GM12878 (cell line): ENCODE data around the gene CR1. TPM values are rescaled to one million over a fixed set of nuclear protein-coding genes. Genes with fewer than 3 reads are reported as not detected.

Experiments
- ATAC-seq: fragments of 200-7000 bp; cut with Tn5 transposase; 3 replicates; pipeline ENCODE4 v1.9.1; 2020; ENCODE audit warnings: mild to moderate bottlenecking, moderate library complexity
- BruUV-seq: library from RNA; stranded (reverse); fragments of 400-500 nt; replicated peaks from 2 replicates; lab custom pipeline; 2021; lab: Mats Ljungman, UMichigan
- CTCF ChIA-PET: fragments of 300-600 bp; sonication (Branson Sonifier 250); formaldehyde crosslinking; extraction: SDS; loops from one replicate; lab custom pipeline; 2021; ENCODE audit warnings: inconsistent platforms; lab: Yijun Ruan, JAX
- POLR2A ChIA-PET: fragments of 350-600 bp; formaldehyde crosslinking; extraction: SDS; loops from one replicate; lab custom pipeline; 2021; ENCODE audit warnings: inconsistent platforms; lab: Charles Lee
- RAD21 ChIA-PET: fragments of 300-600 bp; sonication (Branson Sonifier 250); formaldehyde crosslinking; loops from one replicate; lab custom pipeline; 2023; ENCODE audit warnings: antibody characterized with exemption; ENCODE audit not compliant: unreplicated experiment; lab: Charles Lee
- SMC1A ChIA-PET: fragments of 300-600 bp; sonication (Branson Sonifier 250); formaldehyde crosslinking; loops from one replicate; lab custom pipeline; 2023; ENCODE audit not compliant: unreplicated experiment, uncharacterized antibody; lab: Charles Lee
- DNase-seq: peaks from one replicate; pipeline ENCODE4 v3.0.0-alpha.2; 2011; ENCODE audit warnings: low read depth, low spot score
- FAIRE-seq: peaks from 3 replicates; lab custom pipeline; 2011; peaks lifted over from hg19 to GRCh38; lab: Jason Lieb, UNC
- H2AFZ ChIP-seq: 2 replicates; pipeline ENCODE4 v1.6.0; 2011; ENCODE audit warnings: low read depth, low read length, control low read depth; ENCODE audit not compliant: control insufficient read depth
- H3K27ac ChIP-seq: 2 replicates; pipeline ENCODE4 v1.5.1; 2011; ENCODE audit warnings: control low read depth; ENCODE audit not compliant: control insufficient read depth, insufficient read depth
- H3K27me3 ChIP-seq, 2 experiments: replicated peaks in 1 of 2; 2 replicates each; pipeline versions ENCODE4 v1.6.0 to v1.6.1; 2011; ENCODE audit warnings: low read length in 1 of 2; ENCODE audit not compliant: control insufficient read depth in 2 of 2, insufficient read depth in 2 of 2
- H3K36me3 ChIP-seq, 2 experiments: 2 replicates each; pipeline ENCODE4 v1.5.1; 2011; ENCODE audit warnings: low read length in 1 of 2; ENCODE audit not compliant: control insufficient read depth in 2 of 2, insufficient read depth in 2 of 2
- H3K4me1 ChIP-seq: 2 replicates; pipeline ENCODE4 v1.6.1; 2011; ENCODE audit warnings: mild to moderate bottlenecking, low read length, moderate library complexity, mixed read lengths; ENCODE audit not compliant: control insufficient read depth, insufficient read depth
- H3K4me2 ChIP-seq: 2 replicates; pipeline ENCODE4 v1.6.0; 2011; ENCODE audit warnings: control low read depth; ENCODE audit not compliant: control insufficient read depth, insufficient read depth
- H3K4me3 ChIP-seq: fragments of 200-600 bp; sonication (generic); 2 replicates; pipeline ENCODE4 v1.5.1; 2016
- H3K79me2 ChIP-seq: 2 replicates; pipeline ENCODE4 v1.6.0; 2011; ENCODE audit warnings: low read length; ENCODE audit not compliant: control insufficient read depth, insufficient read depth
- H3K9ac ChIP-seq: 2 replicates; pipeline ENCODE4 v1.8.0; 2011; ENCODE audit warnings: low read length, control low read depth, mixed read lengths; ENCODE audit not compliant: control insufficient read depth, insufficient read depth
- H3K9me3 ChIP-seq: replicated peaks from 3 replicates; pipeline ENCODE4 v1.5.1; 2011; ENCODE audit warnings: mild to moderate bottlenecking, low read length; ENCODE audit not compliant: control insufficient read depth, insufficient read depth
- H4K20me1 ChIP-seq: 2 replicates; pipeline ENCODE4 v1.6.0; 2011; ENCODE audit not compliant: control insufficient read depth, insufficient read depth
- KAT2A ChIP-seq: conservative IDR thresholded peaks from 2 replicates; pipeline ENCODE4 v1.6.1; 2011; ENCODE audit warnings: low read depth, low read length; ENCODE audit not compliant: control insufficient read depth
- KDM1A ChIP-seq: fragments of 200-600 bp; sonication (generic); IDR thresholded peaks from 2 replicates; pipeline ENCODE4 v1.6.1; 2016; ENCODE audit warnings: borderline replicate concordance
- RAD51 ChIP-seq: fragments of 450-650 bp; IDR thresholded peaks from 2 replicates; pipeline ENCODE4 v1.6.1; 2016; ENCODE audit warnings: moderate library complexity, mild to moderate bottlenecking, inconsistent platforms
- SREBF1 ChIP-seq: IDR thresholded peaks from 2 replicates; pipeline ENCODE4 v1.6.1; 2012; ENCODE audit warnings: mild to moderate bottlenecking, low read length
- ZNF217 ChIP-seq: fragments of 450-650 bp; IDR thresholded peaks from 2 replicates; pipeline ENCODE4 v1.6.1; 2017; ENCODE audit warnings: antibody characterized with exemption, mild to moderate bottlenecking
- WGBS: methylation state at CpG from one replicate; pipeline ENCODE4 v1.1.6; 2016; ENCODE audit warnings: low lambda C conversion rate; ENCODE audit not compliant: insufficient replicate concordance, insufficient coverage; ENCODE audit errors: missing lambda C conversion rate; 5-methylcytosine and 5-hydroxymethylcytosine counted together
- in situ Hi-C: fragments of 300-500 bp; cut with MboI; formaldehyde crosslinking; loops from 9 replicates; pipeline ENCODE4 v1.14.3; 2018; ENCODE audit warnings: mixed read lengths
- intact Hi-C: fragments of 100-400 bp; cut with micrococcal nuclease; formaldehyde crosslinking; loops from one replicate; pipeline ENCODE4 v1.14.2; 2022; ENCODE audit not compliant: unreplicated experiment
- polyA plus RNA-seq, 11 experiments: library from polyadenylated mRNA; depleted of rRNA in 4 of 11; unstranded in 6 of 11; stranded (reverse) in 5 of 11; fragments of >200 nt; fragmentation: Nextera tagmentation in 4 of 11; fragmentation: Illumina TruSeq in 1 of 11; extraction: Ambion mirVana in 4 of 11; extraction: Trizol in 1 of 11; gene quantifications; 1 replicate in 1 of 11; 2 replicates in 10 of 11; pipeline versions ENCODE4 v1.2.1 to v1.2.3, GENCODE V29; 2011 to 2016; ENCODE audit warnings: inconsistent platforms in 2 of 11, missing spikeins in 2 of 11, low read depth in 1 of 11
- total RNA-seq, 4 experiments: library from RNA; depleted of rRNA in 3 of 4; stranded (reverse); fragments of >200 nt in 3 of 4; fragmentation: Illumina TruSeq in 1 of 4; extraction: Trizol in 1 of 4; gene quantifications; 2 replicates each; pipeline versions ENCODE4 v1.2.1 to v1.2.3, GENCODE V29; 2013 to 2021
- TF ChIP-seq, protein P1 (sequence below): fragments of 450-650 bp; conservative IDR thresholded peaks from 2 replicates; pipeline ENCODE4 v1.6.1; 2017; ENCODE audit warnings: mild to moderate bottlenecking, moderate library complexity
- TF ChIP-seq, protein P2 (sequence below): fragments of 450-650 bp; IDR thresholded peaks from 2 replicates; pipeline ENCODE4 v1.6.1; 2017; ENCODE audit warnings: antibody characterized with exemption, mild to moderate bottlenecking, moderate library complexity
- TF ChIP-seq, protein P3 (sequence below): IDR thresholded peaks from 2 replicates; pipeline ENCODE4 v1.6.1; 2011; ENCODE audit warnings: low read depth, low read length, improper control_type of control experiment, borderline replicate concordance

CR1 gene
- total and polyA plus RNA-seq, 10 of the 15 experiments (the other 5 are each of a cell fraction or from before 2014, with no cell fraction given) = 0.30 to 8.0 (median 4.3) TPM

DNA sequence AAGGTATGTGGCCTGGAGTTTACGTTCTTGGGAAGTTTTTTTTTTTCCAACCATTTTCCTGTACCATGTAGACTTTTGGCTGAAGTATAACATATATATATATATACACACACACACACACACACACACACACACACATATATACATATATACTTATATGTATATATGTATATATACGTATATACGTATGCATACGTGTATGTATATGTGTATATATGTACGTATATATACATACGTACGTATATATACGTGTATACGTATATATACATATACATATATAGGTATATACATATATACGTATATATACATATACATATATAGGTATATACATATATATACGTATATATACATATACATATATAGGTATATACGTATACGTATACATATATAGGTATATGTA is 18.9 kb downstream of the CR1 start:
- no peak overlapping the region for H3K27ac ChIP-seq
- in situ Hi-C loops = no loop called here
- intact Hi-C loops = no loop called here

More for the DNA sequence above, 18.9 kb downstream of the CR1 start:
- no peak overlapping the region for H3K9ac ChIP-seq
- BruUV-seq = no TSS peak
- H4K20me1 ChIP-seq = no peaks in the 10 kb centered on the region
- SMC1A ChIA-PET = no interaction called here
- DNase-seq (no peak), FAIRE-seq (no peak), ATAC-seq (no peak)
- H3K27me3 ChIP-seq = no peaks in the 10 kb centered on the region
- H2AFZ ChIP-seq = no peak overlapping the region
- TF ChIP-seq KAT2A (no peak), ZNF217 (no peak), RAD51 (no peak), KDM1A (no peak), SREBF1 (no peak)
- TF ChIP-seq, protein P1, sequence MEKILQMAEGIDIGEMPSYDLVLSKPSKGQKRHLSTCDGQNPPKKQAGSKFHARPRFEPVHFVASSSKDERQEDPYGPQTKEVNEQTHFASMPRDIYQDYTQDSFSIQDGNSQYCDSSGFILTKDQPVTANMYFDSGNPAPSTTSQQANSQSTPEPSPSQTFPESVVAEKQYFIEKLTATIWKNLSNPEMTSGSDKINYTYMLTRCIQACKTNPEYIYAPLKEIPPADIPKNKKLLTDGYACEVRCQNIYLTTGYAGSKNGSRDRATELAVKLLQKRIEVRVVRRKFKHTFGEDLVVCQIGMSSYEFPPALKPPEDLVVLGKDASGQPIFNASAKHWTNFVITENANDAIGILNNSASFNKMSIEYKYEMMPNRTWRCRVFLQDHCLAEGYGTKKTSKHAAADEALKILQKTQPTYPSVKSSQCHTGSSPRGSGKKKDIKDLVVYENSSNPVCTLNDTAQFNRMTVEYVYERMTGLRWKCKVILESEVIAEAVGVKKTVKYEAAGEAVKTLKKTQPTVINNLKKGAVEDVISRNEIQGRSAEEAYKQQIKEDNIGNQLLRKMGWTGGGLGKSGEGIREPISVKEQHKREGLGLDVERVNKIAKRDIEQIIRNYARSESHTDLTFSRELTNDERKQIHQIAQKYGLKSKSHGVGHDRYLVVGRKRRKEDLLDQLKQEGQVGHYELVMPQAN = no peak
- TF ChIP-seq, protein P2, sequence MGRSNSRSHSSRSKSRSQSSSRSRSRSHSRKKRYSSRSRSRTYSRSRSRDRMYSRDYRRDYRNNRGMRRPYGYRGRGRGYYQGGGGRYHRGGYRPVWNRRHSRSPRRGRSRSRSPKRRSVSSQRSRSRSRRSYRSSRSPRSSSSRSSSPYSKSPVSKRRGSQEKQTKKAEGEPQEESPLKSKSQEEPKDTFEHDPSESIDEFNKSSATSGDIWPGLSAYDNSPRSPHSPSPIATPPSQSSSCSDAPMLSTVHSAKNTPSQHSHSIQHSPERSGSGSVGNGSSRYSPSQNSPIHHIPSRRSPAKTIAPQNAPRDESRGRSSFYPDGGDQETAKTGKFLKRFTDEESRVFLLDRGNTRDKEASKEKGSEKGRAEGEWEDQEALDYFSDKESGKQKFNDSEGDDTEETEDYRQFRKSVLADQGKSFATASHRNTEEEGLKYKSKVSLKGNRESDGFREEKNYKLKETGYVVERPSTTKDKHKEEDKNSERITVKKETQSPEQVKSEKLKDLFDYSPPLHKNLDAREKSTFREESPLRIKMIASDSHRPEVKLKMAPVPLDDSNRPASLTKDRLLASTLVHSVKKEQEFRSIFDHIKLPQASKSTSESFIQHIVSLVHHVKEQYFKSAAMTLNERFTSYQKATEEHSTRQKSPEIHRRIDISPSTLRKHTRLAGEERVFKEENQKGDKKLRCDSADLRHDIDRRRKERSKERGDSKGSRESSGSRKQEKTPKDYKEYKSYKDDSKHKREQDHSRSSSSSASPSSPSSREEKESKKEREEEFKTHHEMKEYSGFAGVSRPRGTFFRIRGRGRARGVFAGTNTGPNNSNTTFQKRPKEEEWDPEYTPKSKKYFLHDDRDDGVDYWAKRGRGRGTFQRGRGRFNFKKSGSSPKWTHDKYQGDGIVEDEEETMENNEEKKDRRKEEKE = no peak
- TF ChIP-seq, protein P3, sequence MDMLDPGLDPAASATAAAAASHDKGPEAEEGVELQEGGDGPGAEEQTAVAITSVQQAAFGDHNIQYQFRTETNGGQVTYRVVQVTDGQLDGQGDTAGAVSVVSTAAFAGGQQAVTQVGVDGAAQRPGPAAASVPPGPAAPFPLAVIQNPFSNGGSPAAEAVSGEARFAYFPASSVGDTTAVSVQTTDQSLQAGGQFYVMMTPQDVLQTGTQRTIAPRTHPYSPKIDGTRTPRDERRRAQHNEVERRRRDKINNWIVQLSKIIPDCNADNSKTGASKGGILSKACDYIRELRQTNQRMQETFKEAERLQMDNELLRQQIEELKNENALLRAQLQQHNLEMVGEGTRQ = no peak
- no peak overlapping the region for H3K4me2 ChIP-seq
- H3K79me2 ChIP-seq = no peaks in the 10 kb centered on the region
- RAD21 ChIA-PET = no interaction called here
- WGBS = 85% methylated on average over 13 of the region's 13 CpGs
- CTCF ChIA-PET = interaction anchor here (0.6 to 1.1 kb wide), 2 partner anchors 17 to 356 kb away, joined by 3 to 5 read pairs; no protein-coding TSS in a partner anchor
- POLR2A ChIA-PET = no interaction called here
- no peaks in the 10 kb centered on the region for H3K36me3 ChIP-seq
- H3K4me3 ChIP-seq = no peak overlapping the region
- H3K4me1 ChIP-seq = no peaks in the 10 kb centered on the region
- H3K9me3 ChIP-seq = no peaks in the 10 kb centered on the region
